OCI-LY3 (cell line): ENCODE data around the gene TNNI2.

Experiments used
- H2AFZ ChIP-seq: fragments of 200-600, 300-600 bp; shearing (Covaris generic); 2 replicates; pipeline ENCODE4 v1.6.0; 2014; ENCODE audit warnings: antibody characterized with exemption, low read depth, low read length
- H3K27ac ChIP-seq: fragments of 200-600, 300-600 bp; sonication (generic); 2 replicates; pipeline ENCODE4 v1.5.1; 2014; ENCODE audit warnings: mild to moderate bottlenecking, low read length, moderate library complexity, mixed read lengths
- H3K27me3 ChIP-seq: fragments of 200-600, 300-600 bp; sonication (generic); 2 replicates; pipeline ENCODE4 v1.6.1; 2014; ENCODE audit warnings: low read depth, low read length, mixed read lengths
- H3K36me3 ChIP-seq: fragments of 200-600, 300-600 bp; sonication (generic); replicated peaks from 2 replicates; pipeline ENCODE3; 2014; ENCODE audit warnings: low read depth, low read length, mixed read lengths
- H3K4me1 ChIP-seq: fragments of 300-600, 200-600 bp; sonication (generic); 2 replicates; pipeline ENCODE4 v1.6.1; 2014; ENCODE audit warnings: low read length, mixed read lengths
- H3K4me2 ChIP-seq: fragments of 200-600, 300-600 bp; sonication (generic); 2 replicates; pipeline ENCODE4 v1.6.1; 2014; ENCODE audit warnings: low read length, mixed read lengths
- H3K4me3 ChIP-seq: fragments of 300-600, 200-600 bp; sonication (generic); 2 replicates; pipeline ENCODE4 v1.5.1; 2014; ENCODE audit warnings: antibody characterized with exemption, mild to moderate bottlenecking, low read length, moderate library complexity
- H3K79me2 ChIP-seq: fragments of 300-600, 200-600 bp; shearing (Covaris generic); 2 replicates; pipeline ENCODE4 v1.6.1; 2014; ENCODE audit warnings: mild to moderate bottlenecking, low read length, mixed read lengths
- H3K9ac ChIP-seq: fragments of 300-600, 200-600 bp; shearing (Covaris generic); 2 replicates; pipeline ENCODE4 v1.6.0; 2014; ENCODE audit warnings: mild to moderate bottlenecking, low read length, moderate library complexity
- H3K9me3 ChIP-seq: fragments of 200-600, 300-600 bp; shearing (Covaris generic); 2 replicates; pipeline ENCODE4 v1.6.1; 2014; ENCODE audit warnings: low read length, mixed read lengths; ENCODE audit not compliant: insufficient read depth
- H4K20me1 ChIP-seq: fragments of 200-600, 300-600 bp; sonication (generic); 2 replicates; pipeline ENCODE4 v1.6.1; 2016; ENCODE audit warnings: low read length, mixed read lengths; ENCODE audit not compliant: insufficient read depth
- CTCF ChIP-seq: fragments of 200-600, 300-600 bp; sonication (generic); IDR thresholded peaks from 2 replicates; pipeline ENCODE4 v1.5.1; 2014; ENCODE audit warnings: antibody characterized with exemption, low read length, low read depth
- EZH2phosphoT487 ChIP-seq: fragments of 200-600 bp; shearing (Covaris generic); IDR thresholded peaks from 2 replicates; pipeline ENCODE4 v1.6.1; 2018; ENCODE audit warnings: antibody characterized with exemption, mixed run types, low read depth

TNNI2 gene

GRCh38 chr11:1827931-1828330 is 10.8 kb upstream of the TNNI2 start:
- Histone ChIP-seq H3K4me2 (no peak overlapping the region), H4K20me1 (no peaks in the 10 kb centered on the region), H2AFZ (no peak overlapping the region), H3K9me3 (no peaks in the 10 kb centered on the region), H3K4me1 (no peaks in the 10 kb centered on the region), H3K9ac (no peak overlapping the region), H3K36me3 (no peaks in the 10 kb centered on the region), H3K27me3 (peaks cover 43% of the 10 kb centered on the region), H3K4me3 (no peak overlapping the region), H3K27ac (no peak overlapping the region), H3K79me2 (no peaks in the 10 kb centered on the region)
- TF ChIP-seq CTCF (no peak), EZH2phosphoT487 (no peak)

GRCh38 chr11:1828542-1828941 is 10.2 kb upstream of the TNNI2 start:
- H3K27ac ChIP-seq, result no peak overlapping the region
- no peak overlapping the region for H2AFZ ChIP-seq
- TF ChIP-seq CTCF (no peak), EZH2phosphoT487 (no peak)
- no peaks in the 10 kb centered on the region for H3K79me2 ChIP-seq
- peaks cover 43% of the 10 kb centered on the region for H3K27me3 ChIP-seq
- H3K4me1 ChIP-seq, result no peaks in the 10 kb centered on the region
- H4K20me1 ChIP-seq, result no peaks in the 10 kb centered on the region
- H3K36me3 ChIP-seq, result no peaks in the 10 kb centered on the region
- H3K9ac ChIP-seq, result no peak overlapping the region
- no peak overlapping the region for H3K4me2 ChIP-seq
- no peak overlapping the region for H3K4me3 ChIP-seq
- H3K9me3 ChIP-seq, result no peaks in the 10 kb centered on the region

GRCh38 chr11:1829039-1829820 is 9.6 kb upstream of the TNNI2 start:
- H3K4me3 ChIP-seq, result no peak overlapping the region
- no peaks in the 10 kb centered on the region for H4K20me1 ChIP-seq
- no peak overlapping the region for H2AFZ ChIP-seq
- no peak overlapping the region for H3K27ac ChIP-seq
- H3K36me3 ChIP-seq, result no peaks in the 10 kb centered on the region
- H3K27me3 ChIP-seq, result peaks cover 49% of the 10 kb centered on the region
- H3K79me2 ChIP-seq, result no peaks in the 10 kb centered on the region
- no peak for TF ChIP-seq EZH2phosphoT487
- TF ChIP-seq CTCF, result no peak
- H3K9me3 ChIP-seq, result no peaks in the 10 kb centered on the region
- no peak overlapping the region for H3K9ac ChIP-seq
- no peak overlapping the region for H3K4me2 ChIP-seq
- H3K4me1 ChIP-seq, result no peaks in the 10 kb centered on the region

GRCh38 chr11:1830004-1830321 is 8.8 kb upstream of the TNNI2 start:
- Histone ChIP-seq H3K4me3 (no peak overlapping the region), H3K4me1 (no peaks in the 10 kb centered on the region), H2AFZ (no peak overlapping the region), H3K27ac (no peak overlapping the region), H3K9me3 (no peaks in the 10 kb centered on the region), H3K36me3 (no peaks in the 10 kb centered on the region), H3K4me2 (no peak overlapping the region), H3K79me2 (no peaks in the 10 kb centered on the region), H3K27me3 (peaks cover 56% of the 10 kb centered on the region), H4K20me1 (no peaks in the 10 kb centered on the region), H3K9ac (no peak overlapping the region)
- TF ChIP-seq EZH2phosphoT487 (no peak), CTCF (no peak)
